ENCODE data around the gene LBHD1.
A peak's percentile ranks its signal among the peaks of the same experiment; 100 is the strongest.
"Not testable (repeated sequence)": the region's sequence is repeated elsewhere in the genome, so short reads cannot be mapped to it uniquely, and the experiment has no call there.

LBHD1 gene

DNA sequence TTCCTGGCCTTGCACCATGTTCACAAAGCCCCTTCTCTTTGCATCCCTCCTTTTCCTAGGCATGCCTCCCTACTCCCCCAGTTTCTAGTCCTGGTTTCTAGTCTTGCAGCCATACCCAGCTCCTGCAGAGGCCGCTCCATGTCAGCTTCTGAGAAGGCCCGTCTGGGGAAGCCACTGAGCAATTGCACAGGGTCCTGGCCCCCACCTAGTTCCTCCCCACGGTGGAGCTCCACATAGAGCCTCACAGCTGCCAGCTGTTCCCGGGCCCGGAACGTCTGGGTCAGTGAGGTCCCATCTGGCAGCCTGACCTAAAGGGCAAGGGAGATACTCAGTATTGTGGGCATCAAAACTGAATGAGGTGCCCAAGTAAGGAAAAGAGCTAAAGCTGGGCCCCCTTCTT lies 4.6 kb upstream of the LBHD1 start:
- H3K4me1 ChIP-seq (ENCODE audit: control insufficient read depth, insufficient read depth, low read length, poor library complexity, severe bottlenecking), result peaks cover 8% of the 10 kb centered on the region
- 87 to 95% methylated on average over 4 to 6 of the region's 6 CpGs for WGBS, 2 experiments (ENCODE audit: insufficient coverage in 2 of 2)
- peaks cover 47% of the 10 kb centered on the region for H3K36me3 ChIP-seq (ENCODE audit: control insufficient read depth, insufficient read depth, low read length)
- no peaks in the 10 kb centered on the region for H3K9me3 ChIP-seq (ENCODE audit: control insufficient read depth, low read length)
- no peak overlapping the region for H3K27ac ChIP-seq (ENCODE audit: low read depth, low read length, severe bottlenecking)
- H3K4me3 ChIP-seq (ENCODE audit: extremely low read depth, insufficient read depth, low read length, poor library complexity, severe bottlenecking), result no peak overlapping the region

DNA sequence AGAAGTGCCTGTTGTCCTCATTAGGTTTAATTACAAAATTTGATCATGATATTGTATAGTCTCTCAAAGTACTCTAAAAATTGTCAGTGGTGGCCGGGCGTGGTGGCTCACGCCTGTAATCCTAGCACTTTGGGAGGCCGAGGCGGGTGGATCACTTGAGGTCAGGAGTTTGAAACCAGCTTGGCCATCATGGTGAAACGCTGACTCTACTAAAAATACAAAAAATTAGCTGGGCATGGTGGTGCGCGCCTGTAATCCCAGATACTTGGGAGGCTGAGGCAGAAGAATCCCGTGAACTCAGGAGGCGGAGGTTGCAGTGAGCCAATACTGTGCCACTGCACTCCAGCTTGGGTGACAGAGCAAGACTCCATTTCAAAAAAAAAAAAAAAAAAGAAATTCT lies 3.3 kb upstream of the LBHD1 start:
- 87 to 93% methylated on average over 9 to 10 of the region's 10 CpGs for WGBS, 2 experiments (ENCODE audit: insufficient coverage in 2 of 2)
- H3K36me3 ChIP-seq (ENCODE audit: control insufficient read depth, insufficient read depth, low read length), result peaks cover 47% of the 10 kb centered on the region

DNA sequence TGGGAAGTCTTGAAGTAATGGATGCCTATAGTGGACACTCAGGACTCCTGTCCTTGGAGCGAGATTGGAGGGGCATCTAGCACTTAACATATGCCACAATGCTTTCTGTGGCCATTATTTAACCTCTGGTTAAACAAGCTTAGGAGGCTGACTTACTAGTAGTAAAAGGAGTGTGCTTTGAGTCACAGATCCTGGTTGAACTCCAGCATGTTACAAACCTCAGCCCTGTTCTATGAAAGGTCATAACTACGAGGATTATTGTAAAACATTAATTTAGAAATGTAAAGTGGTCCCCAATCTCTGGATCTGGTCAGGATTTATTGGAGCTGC lies 1.1 kb upstream of the LBHD1 start:
- Histone ChIP-seq H3K27ac (ENCODE audit: low read depth, low read length, severe bottlenecking) (no peak overlapping the region), H3K9me3 (ENCODE audit: control insufficient read depth, low read length) (no peaks in the 10 kb centered on the region), H3K36me3 (ENCODE audit: control insufficient read depth, insufficient read depth, low read length) (peaks cover 50% of the 10 kb centered on the region), H3K4me1 (ENCODE audit: control insufficient read depth, insufficient read depth, low read length, poor library complexity, severe bottlenecking) (peaks cover 5% of the 10 kb centered on the region), H3K4me3 (ENCODE audit: extremely low read depth, insufficient read depth, low read length, poor library complexity, severe bottlenecking) (no peak overlapping the region)
- 100% methylated on average over 2 of the region's 2 CpGs; no CpG with 5 or more reads in 1 of the 2 experiments for WGBS, 2 experiments (ENCODE audit: insufficient coverage in 2 of 2)

More for the DNA sequence above, 3.3 kb upstream of the LBHD1 start:
- not testable (repeated sequence) for H3K4me3 ChIP-seq (ENCODE audit: extremely low read depth, insufficient read depth, low read length, poor library complexity, severe bottlenecking); H3K9me3 ChIP-seq (ENCODE audit: control insufficient read depth, low read length); H3K27ac ChIP-seq (ENCODE audit: low read depth, low read length, severe bottlenecking); H3K4me1 ChIP-seq (ENCODE audit: control insufficient read depth, insufficient read depth, low read length, poor library complexity, severe bottlenecking)

DNA sequence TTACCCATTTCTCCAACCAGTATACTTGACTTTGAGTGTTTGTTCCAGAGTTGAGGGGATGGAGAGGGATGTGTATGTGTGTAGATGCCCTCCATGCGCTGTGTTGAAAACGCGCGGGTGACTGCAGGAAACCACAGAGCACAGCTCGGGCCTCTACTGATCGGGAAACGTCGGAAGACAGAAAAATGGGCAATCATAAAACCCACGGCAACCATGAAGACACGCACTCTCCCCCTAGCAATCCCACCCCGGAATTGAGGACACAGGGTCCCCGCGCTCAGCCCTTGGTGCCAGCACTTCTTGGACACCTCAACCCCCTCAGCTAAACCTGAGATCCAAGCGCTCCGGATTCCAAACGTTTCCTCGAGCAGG lies 845 bp downstream of the LBHD1 start:
- no peaks in the 10 kb centered on the region for H3K9me3 ChIP-seq (ENCODE audit: control insufficient read depth, low read length)
- H3K27ac ChIP-seq (ENCODE audit: low read depth, low read length, severe bottlenecking), result peak overlapping the region; percentile 83
- whole genome bisulfite sequencing, 2 experiments (ENCODE audit: insufficient coverage in 2 of 2), result 0 to 5% methylated on average over 10 to 16 of the region's 17 CpGs
- H3K4me1 ChIP-seq (ENCODE audit: control insufficient read depth, insufficient read depth, low read length, poor library complexity, severe bottlenecking), result peaks cover 8% of the 10 kb centered on the region
- peaks cover 49% of the 10 kb centered on the region for H3K36me3 ChIP-seq (ENCODE audit: control insufficient read depth, insufficient read depth, low read length)
- H3K4me3 ChIP-seq (ENCODE audit: extremely low read depth, insufficient read depth, low read length, poor library complexity, severe bottlenecking), result peak overlapping the region; percentile 80

DNA sequence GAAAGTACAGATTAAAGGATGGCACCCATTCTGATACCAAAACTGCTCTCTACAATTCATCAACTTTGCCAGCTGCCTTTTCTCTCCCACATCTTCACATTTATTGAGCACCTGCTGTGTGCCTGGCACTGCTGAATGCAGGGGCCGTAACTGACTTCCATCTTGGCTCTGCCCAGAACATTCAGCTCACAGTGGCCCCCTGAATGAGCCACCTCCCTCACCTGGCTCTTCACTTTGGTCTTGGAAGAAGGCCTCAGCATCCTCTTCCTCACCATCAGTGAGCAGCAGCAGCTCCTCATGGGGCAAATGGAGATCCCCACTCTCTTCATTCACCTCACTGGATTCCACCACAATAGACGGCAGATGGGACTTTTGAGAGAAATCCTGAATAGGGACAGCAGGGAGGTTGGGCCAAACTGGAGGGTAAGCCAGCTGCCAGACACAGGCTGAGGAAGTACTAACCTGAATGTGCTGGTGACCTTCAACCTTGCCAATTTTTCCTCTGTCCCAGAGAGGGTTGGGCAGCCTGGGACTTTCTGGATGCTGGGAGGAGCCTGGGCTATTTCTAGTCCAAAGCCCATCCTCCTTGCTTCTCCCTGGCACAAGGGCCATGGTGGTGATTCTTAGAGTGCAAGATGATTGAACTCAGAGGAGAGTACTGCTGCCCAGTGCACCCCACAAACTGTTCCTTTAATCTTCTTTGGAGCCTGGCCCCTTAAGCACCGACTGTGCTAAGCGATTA lies 2.5 kb downstream of the LBHD1 start:
- 93% methylated on average over 2 to 3 of the region's 4 CpGs for WGBS, 2 experiments (ENCODE audit: insufficient coverage in 2 of 2)
- Histone ChIP-seq H3K4me3 (ENCODE audit: extremely low read depth, insufficient read depth, low read length, poor library complexity, severe bottlenecking) (no peak overlapping the region), H3K27ac (ENCODE audit: low read depth, low read length, severe bottlenecking) (peak overlapping the region; percentile 10)

DNA sequence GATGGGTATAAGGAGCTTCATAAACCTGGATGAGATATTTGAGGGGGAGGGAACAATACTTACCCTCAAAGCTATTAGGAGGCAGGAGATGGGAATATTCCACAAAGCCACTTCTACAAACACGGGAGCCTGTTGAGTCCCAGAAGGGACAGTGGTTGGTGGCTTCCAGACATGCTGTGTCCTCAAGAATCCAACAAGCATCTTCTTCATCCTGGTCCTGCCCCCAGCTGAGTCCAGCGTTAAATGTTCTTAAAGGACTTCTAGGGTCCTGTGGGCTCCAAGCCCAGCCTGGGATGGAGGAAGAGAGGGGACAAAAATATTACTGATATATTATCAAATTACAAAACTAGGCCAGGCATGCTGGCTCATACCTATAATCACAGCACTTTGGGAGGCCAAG lies 4.6 kb downstream of the LBHD1 start:
- peaks cover 33% of the 10 kb centered on the region for H3K36me3 ChIP-seq (ENCODE audit: control insufficient read depth, insufficient read depth, low read length)
- no peaks in the 10 kb centered on the region for H3K9me3 ChIP-seq (ENCODE audit: control insufficient read depth, low read length)
- 75% methylated on average over 1 of the region's 2 CpGs; no CpG with 5 or more reads in 1 of the 2 experiments for WGBS, 2 experiments (ENCODE audit: insufficient coverage in 2 of 2)
- no peak overlapping the region for H3K27ac ChIP-seq (ENCODE audit: low read depth, low read length, severe bottlenecking)
- H3K4me3 ChIP-seq (ENCODE audit: extremely low read depth, insufficient read depth, low read length, poor library complexity, severe bottlenecking), result no peak overlapping the region
- H3K4me1 ChIP-seq (ENCODE audit: control insufficient read depth, insufficient read depth, low read length, poor library complexity, severe bottlenecking), result peaks cover 9% of the 10 kb centered on the region

More for the DNA sequence above, 2.5 kb downstream of the LBHD1 start:
- H3K4me1 ChIP-seq (ENCODE audit: control insufficient read depth, insufficient read depth, low read length, poor library complexity, severe bottlenecking), result peaks cover 9% of the 10 kb centered on the region
- H3K9me3 ChIP-seq (ENCODE audit: control insufficient read depth, low read length), result no peaks in the 10 kb centered on the region
- peaks cover 43% of the 10 kb centered on the region for H3K36me3 ChIP-seq (ENCODE audit: control insufficient read depth, insufficient read depth, low read length)

DNA sequence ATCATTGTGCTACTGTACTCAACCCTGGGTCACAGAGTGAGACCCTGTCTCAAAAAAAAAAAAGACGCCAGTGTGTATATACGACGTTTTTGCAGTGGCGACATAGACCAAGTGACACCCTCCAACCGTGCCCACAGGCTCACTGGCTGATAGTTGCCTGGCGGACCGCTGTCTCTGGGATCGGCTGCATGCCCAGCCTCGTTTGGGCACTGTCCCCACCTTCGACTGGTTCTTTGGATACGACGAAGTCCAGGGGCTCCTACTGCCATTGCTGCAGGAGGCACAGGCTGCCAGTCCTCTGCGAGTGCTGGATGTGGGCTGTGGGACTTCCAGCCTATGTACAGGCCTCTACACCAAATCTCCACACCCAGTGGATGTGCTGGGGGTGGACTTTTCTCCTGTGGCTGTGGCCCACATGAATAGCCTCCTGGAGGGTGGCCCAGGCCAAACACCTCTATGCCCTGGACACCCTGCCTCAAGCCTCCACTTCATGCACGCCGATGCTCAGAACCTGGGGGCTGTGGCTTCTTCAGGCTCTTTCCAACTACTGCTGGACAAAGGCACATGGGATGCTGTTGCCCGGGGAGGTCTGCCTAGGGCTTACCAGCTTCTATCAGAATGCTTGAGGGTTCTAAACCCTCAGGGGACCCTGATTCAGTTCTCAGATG lies 5.7 kb downstream of the LBHD1 start:
- no peak overlapping the region for H3K27ac ChIP-seq (ENCODE audit: low read depth, low read length, severe bottlenecking)
- H3K4me1 ChIP-seq (ENCODE audit: control insufficient read depth, insufficient read depth, low read length, poor library complexity, severe bottlenecking), result peaks cover 9% of the 10 kb centered on the region
- H3K9me3 ChIP-seq (ENCODE audit: control insufficient read depth, low read length), result no peaks in the 10 kb centered on the region
- peaks cover 42% of the 10 kb centered on the region for H3K36me3 ChIP-seq (ENCODE audit: control insufficient read depth, insufficient read depth, low read length)
- 56 to 60% methylated on average over 11 to 15 of the region's 16 CpGs for WGBS, 2 experiments (ENCODE audit: insufficient coverage in 2 of 2)
- peak overlapping the region; percentile 82 for H3K4me3 ChIP-seq (ENCODE audit: extremely low read depth, insufficient read depth, low read length, poor library complexity, severe bottlenecking)

DNA sequence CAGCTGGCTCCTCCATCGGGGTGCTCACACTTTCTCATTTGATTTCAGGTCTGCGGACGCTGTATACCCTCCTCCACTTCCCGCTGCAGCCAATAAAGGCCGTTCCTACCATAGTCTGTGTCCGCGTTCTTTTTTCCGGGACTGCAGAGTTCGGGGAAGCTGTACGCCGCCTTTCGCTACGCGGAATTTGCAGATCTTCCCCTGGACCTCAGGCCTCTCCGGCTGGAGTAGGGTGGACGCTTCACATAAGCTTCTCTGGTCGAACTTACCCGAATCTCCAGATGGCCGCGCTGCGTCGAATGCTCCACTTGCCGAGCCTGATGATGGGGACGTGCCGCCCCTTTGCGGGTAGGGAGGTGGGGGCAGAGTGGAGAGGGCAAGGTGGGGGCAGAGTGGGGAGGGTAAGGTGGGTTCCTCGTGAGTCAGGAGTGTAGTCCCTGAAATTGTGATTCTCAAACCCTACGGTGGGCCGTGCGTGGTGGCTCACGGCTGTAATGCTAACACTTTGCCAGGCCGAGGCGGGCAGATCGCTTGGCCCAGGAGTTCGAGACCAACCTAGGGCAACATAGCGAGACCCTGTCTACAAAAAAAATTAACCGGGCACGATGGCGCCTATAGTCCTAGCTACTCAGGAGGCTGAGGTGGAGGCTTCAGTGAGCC lies 6.3 kb downstream of the LBHD1 start:
- Histone ChIP-seq H3K4me1 (ENCODE audit: control insufficient read depth, insufficient read depth, low read length, poor library complexity, severe bottlenecking) (peaks cover 9% of the 10 kb centered on the region), H3K36me3 (ENCODE audit: control insufficient read depth, insufficient read depth, low read length) (peaks cover 44% of the 10 kb centered on the region), H3K9me3 (ENCODE audit: control insufficient read depth, low read length) (no peaks in the 10 kb centered on the region), H3K27ac (ENCODE audit: low read depth, low read length, severe bottlenecking) (peak overlapping the region; percentile 91), H3K4me3 (ENCODE audit: extremely low read depth, insufficient read depth, low read length, poor library complexity, severe bottlenecking) (peak overlapping the region; percentile 82)
- WGBS, 2 experiments (ENCODE audit: insufficient coverage in 2 of 2), result 3% methylated on average over 26 to 38 of the region's 39 CpGs

DNA sequence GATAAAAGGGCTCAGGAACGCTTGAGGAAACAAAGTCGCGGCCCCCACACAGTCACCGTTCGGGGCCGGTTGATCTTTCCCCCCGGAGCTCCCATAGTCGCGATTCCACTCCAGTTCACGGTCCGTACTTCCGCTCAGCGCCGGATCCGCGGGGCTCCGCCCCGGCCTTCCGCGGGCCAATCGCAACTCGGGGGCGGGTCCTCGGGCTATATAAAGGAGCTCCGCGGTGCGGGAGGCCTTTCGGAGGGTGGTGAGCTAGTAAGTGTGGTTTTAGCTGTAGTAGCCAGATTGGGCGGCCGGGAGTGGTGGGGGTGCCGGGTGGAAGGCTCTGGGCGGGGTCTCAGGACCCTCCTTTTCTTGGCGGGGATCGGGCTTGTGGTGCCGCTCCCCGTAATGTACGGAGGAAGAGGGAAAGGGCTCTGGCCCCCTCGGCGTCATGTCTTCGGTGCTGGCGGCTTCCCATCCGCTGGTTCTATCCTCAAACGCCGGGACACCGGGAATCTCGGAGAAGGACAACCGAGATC lies 6.9 kb downstream of the LBHD1 start, which contains the start of the genes C11orf98 and CSKMT:
Gene C11orf98 (minus strand): TSS at position 136 of the 524 bp plus-strand sequence. CDS start 41 bp downstream, at position 95.
Gene CSKMT (plus strand): TSS at position 238 of the 524 bp plus-strand sequence. CDS start 568 bp downstream, outside the sequence.
- 0% methylated on average over 35 to 41 of the region's 47 CpGs for WGBS, 2 experiments (ENCODE audit: insufficient coverage in 2 of 2)
- H3K27ac ChIP-seq (ENCODE audit: low read depth, low read length, severe bottlenecking), result peak within 1 kb of the TSS; percentile 91
- peaks cover 45% of the 10 kb centered on the region for H3K36me3 ChIP-seq (ENCODE audit: control insufficient read depth, insufficient read depth, low read length)

DNA sequence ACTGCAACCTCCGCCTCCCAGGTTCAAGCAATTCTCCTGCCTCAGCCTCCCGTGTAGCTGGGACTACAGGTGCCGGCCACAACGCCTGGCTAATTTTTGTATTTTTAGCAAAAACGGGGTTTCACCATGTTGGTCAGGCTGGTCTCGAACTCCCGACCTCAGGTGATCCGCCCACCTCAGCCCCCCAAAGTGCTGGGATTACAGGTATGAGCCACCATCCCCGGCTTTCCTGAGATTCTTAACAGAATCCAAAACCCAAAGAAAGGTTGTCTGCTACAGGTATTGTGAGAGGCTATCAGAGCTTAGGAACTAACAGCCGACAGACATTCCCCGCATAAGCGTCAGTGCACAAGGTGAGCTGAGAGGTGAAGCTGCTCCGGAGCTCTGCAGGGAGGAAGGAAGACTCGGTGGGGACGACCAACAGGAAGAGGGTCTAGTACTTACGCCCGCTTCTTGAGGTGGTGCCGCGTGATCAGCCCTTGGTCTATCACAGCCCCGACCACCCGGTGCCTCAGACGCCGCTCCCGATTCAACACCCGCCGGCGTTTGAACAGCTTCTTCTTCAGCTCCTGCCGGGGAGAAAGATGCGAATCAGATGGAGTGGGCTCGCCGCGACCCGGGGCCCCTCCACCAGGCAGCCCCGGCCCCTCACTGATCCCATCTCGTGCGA lies 7.5 kb downstream of the LBHD1 start:
- H3K4me1 ChIP-seq (ENCODE audit: control insufficient read depth, insufficient read depth, low read length, poor library complexity, severe bottlenecking), result peaks cover 9% of the 10 kb centered on the region
- peak overlapping the region; percentile 91 for H3K27ac ChIP-seq (ENCODE audit: low read depth, low read length, severe bottlenecking)
- H3K4me3 ChIP-seq (ENCODE audit: extremely low read depth, insufficient read depth, low read length, poor library complexity, severe bottlenecking), result peak overlapping the region; percentile 82
- WGBS, 2 experiments (ENCODE audit: insufficient coverage in 2 of 2), result 1 to 2% methylated on average over 25 to 35 of the region's 36 CpGs
- peaks cover 45% of the 10 kb centered on the region for H3K36me3 ChIP-seq (ENCODE audit: control insufficient read depth, insufficient read depth, low read length)
- no peaks in the 10 kb centered on the region for H3K9me3 ChIP-seq (ENCODE audit: control insufficient read depth, low read length)

More for the DNA sequence above, 6.9 kb downstream of the LBHD1 start, which contains the start of the genes C11orf98 and CSKMT:
- Histone ChIP-seq H3K4me1 (ENCODE audit: control insufficient read depth, insufficient read depth, low read length, poor library complexity, severe bottlenecking) (peaks cover 9% of the 10 kb centered on the region), H3K4me3 (ENCODE audit: extremely low read depth, insufficient read depth, low read length, poor library complexity, severe bottlenecking) (peak within 1 kb of the TSS; percentile 82), H3K9me3 (ENCODE audit: control insufficient read depth, low read length) (no peaks in the 10 kb centered on the region)

All from mesodermal cell (in vitro differentiated cells).